Measurements from ENCODE around the gene SCGB3A2.

DNA sequence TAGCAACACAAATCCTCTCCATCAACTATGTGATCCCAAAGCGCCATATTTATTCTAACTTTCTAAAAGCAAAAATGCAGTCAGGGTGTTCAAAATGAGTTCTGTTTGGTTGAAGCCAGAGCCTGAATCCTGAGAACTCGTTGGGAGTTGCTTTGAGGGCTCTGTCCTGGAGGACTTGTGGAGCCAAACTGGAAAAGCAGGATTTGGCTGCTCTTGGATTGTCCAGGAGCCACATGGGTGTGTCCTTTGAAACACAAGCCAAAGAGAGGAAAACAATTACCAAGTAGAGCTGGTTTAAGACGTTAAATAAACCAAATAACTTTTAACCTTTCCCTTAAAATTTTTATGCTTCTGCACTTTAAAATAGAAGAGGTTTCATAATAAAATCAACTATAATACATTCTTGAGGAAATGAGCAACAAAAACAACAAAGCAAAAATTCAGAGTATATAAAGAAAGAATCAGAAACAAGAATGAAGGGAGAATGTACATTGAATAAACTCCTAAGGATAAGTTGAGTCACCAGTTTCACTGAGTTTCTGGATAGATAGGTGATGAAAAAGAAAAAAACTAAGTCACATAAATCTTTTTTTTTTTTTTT is 14.3 kb downstream of the SCGB3A2 start:
- no peak for TF ChIP-seq RARB (CRISPR knock-in tag; IDR thresholded peaks at IDR 0.05)
- no peak for TF ChIP-seq TOX (CRISPR knock-in tag; IDR thresholded peaks at IDR 0.05; ENCODE audit: borderline replicate concordance)
- no peak for TF ChIP-seq BACH2 (CRISPR knock-in tag; IDR thresholded peaks at IDR 0.05; ENCODE audit: borderline replicate concordance)
- no peak for TF ChIP-seq PATZ1 (CRISPR knock-in tag; IDR thresholded peaks at IDR 0.05; ENCODE audit: borderline replicate concordance)
